ENCODE measurements around the gene JARID2.

Gene JARID2

GRCh38 chr6:15477746-15478145, 231.9 kb downstream of the JARID2 start:
- DNase-seq, result no peak

- peak; percentile 50 for DNase-seq
These were observed 233.9 kb downstream of the JARID2 start for GRCh38 chr6:15479761-15480160.

- DNase-seq, result no peak
These were observed 234.7 kb downstream of the JARID2 start for GRCh38 chr6:15480525-15480924.

GRCh38 chr6:15481390-15482291, 235.8 kb downstream of the JARID2 start:
- peak; percentile 34 for DNase-seq

GRCh38 chr6:15483060-15483459, 237.2 kb downstream of the JARID2 start:
- DNase-seq, result no peak

GRCh38 chr6:15484140-15484539, 238.3 kb downstream of the JARID2 start:
- no peak for DNase-seq

GRCh38 chr6:15484821-15485220, 239.0 kb downstream of the JARID2 start:
- no peak for DNase-seq

- no peak for DNase-seq
These were observed 240.1 kb downstream of the JARID2 start for GRCh38 chr6:15485936-15486335.

- DNase-seq, result no peak
These were observed 241.4 kb downstream of the JARID2 start for GRCh38 chr6:15487262-15487661.

- no peak for DNase-seq
These were observed 243.5 kb downstream of the JARID2 start for GRCh38 chr6:15489261-15489962.

- no peak for DNase-seq
These were observed 244.6 kb downstream of the JARID2 start for GRCh38 chr6:15490242-15491100.

GRCh38 chr6:15491255-15491985, 245.6 kb downstream of the JARID2 start:
- peak; percentile 38 for DNase-seq

- no peak for DNase-seq
These were observed 246.1 kb downstream of the JARID2 start for GRCh38 chr6:15491986-15492269.

GRCh38 chr6:15493437-15494168, 247.7 kb downstream of the JARID2 start:
- DNase-seq, result no peak

GRCh38 chr6:15495375-15495901, 249.6 kb downstream of the JARID2 start:
- DNase-seq, result no peak

GRCh38 chr6:15496345-15497131, 250.7 kb downstream of the JARID2 start:
- DNase-seq, result no peak

GRCh38 chr6:15498640-15499039, 252.8 kb downstream of the JARID2 start:
- no peak for DNase-seq

- no peak for DNase-seq
These were observed 253.3 kb downstream of the JARID2 start for GRCh38 chr6:15499125-15499524.

GRCh38 chr6:15499591-15499990, 253.7 kb downstream of the JARID2 start:
- DNase-seq, result no peak

GRCh38 chr6:15500078-15500740, 254.3 kb downstream of the JARID2 start:
- no peak for DNase-seq

All from NCI-H774 (cell line).